GM19238 (cell line): ENCODE measurements around the gene RGS12.

Experiments used
- DNase-seq: peaks from one replicate; pipeline ENCODE4 v3.0.0; 2011; ENCODE audit warnings: low spot score; ENCODE audit not compliant: insufficient read length

RGS12 gene

GRCh38 chr4:3292571-3293400, at the start of gene RGS12:
TSS of gene RGS12 (plus strand) at chr4:3293021. CDS start at chr4:3316171, 23,150 bp downstream.
- DNase-seq = peak; percentile 97

GRCh38 chr4:3243136-3243780, 49.6 kb upstream of the RGS12 start:
- no peak for DNase-seq

- no peak for DNase-seq
These were observed 48.8 kb upstream of the RGS12 start for GRCh38 chr4:3244002-3244401.

GRCh38 chr4:3244747-3245146, 48.1 kb upstream of the RGS12 start:
- no peak for DNase-seq

GRCh38 chr4:3245676-3246075, 47.1 kb upstream of the RGS12 start:
- DNase-seq = no peak

GRCh38 chr4:3246458-3247398, 46.1 kb upstream of the RGS12 start:
- DNase-seq = no peak

GRCh38 chr4:3247399-3248177, 45.2 kb upstream of the RGS12 start:
- no peak for DNase-seq

- no peak for DNase-seq
These were observed 44.7 kb upstream of the RGS12 start for GRCh38 chr4:3248178-3248480.

- DNase-seq = no peak
These were observed 43.8 kb upstream of the RGS12 start, which contains the start of gene MSANTD1 for GRCh38 chr4:3248811-3249661. TSS of gene MSANTD1 (plus strand) at chr4:3249159. CDS start at chr4:3249223, 64 bp downstream.

- DNase-seq = no peak
These were observed 42.9 kb upstream of the RGS12 start for GRCh38 chr4:3249711-3250437.

GRCh38 chr4:3250438-3250955, 42.3 kb upstream of the RGS12 start:
- no peak for DNase-seq

- no peak for DNase-seq
These were observed 41.7 kb upstream of the RGS12 start for GRCh38 chr4:3250956-3251690.

GRCh38 chr4:3251691-3252479, 40.9 kb upstream of the RGS12 start:
- no peak for DNase-seq

- no peak for DNase-seq
These were observed 40.4 kb upstream of the RGS12 start for GRCh38 chr4:3252480-3252828.

GRCh38 chr4:3252831-3253641, 39.8 kb upstream of the RGS12 start:
- no peak for DNase-seq

GRCh38 chr4:3253808-3254207, 39.0 kb upstream of the RGS12 start:
- DNase-seq = no peak
